HEK293T (cell line): ENCODE results near the gene PRND.

Experiments used
- CTCF ChIA-PET: fragments of 350-600 bp; formaldehyde crosslinking; extraction: SDS; loops from one replicate; lab custom pipeline; 2021; ENCODE audit warnings: antibody characterized with exemption, inconsistent platforms; lab: Yijun Ruan, JAX
- POLR2A ChIA-PET: fragments of 350-600 bp; formaldehyde crosslinking; extraction: SDS; loops from one replicate; lab custom pipeline; 2020; ENCODE audit warnings: antibody characterized with exemption, inconsistent platforms; lab: Yijun Ruan, JAX
- DNase-seq: peaks from one replicate; pipeline ENCODE4 v3.0.0; 2012; ENCODE audit warnings: mixed read lengths; ENCODE audit errors: extremely low spot score
- ARNT ChIP-seq: fragments of 450-650 bp; IDR thresholded peaks from 2 replicates; pipeline ENCODE4 v1.6.1; 2017; ENCODE audit warnings: mild to moderate bottlenecking
- BHLHE40 ChIP-seq: fragments of 450-650 bp; IDR thresholded peaks from 2 replicates; pipeline ENCODE4 v1.6.1; 2016; ENCODE audit warnings: mild to moderate bottlenecking, moderate library complexity, borderline replicate concordance
- CTBP1 ChIP-seq: fragments of 450-650 bp; IDR thresholded peaks from 2 replicates; pipeline ENCODE4 v1.6.1; 2016; ENCODE audit warnings: borderline replicate concordance
- ELF4 ChIP-seq: fragments of 450-650 bp; IDR thresholded peaks from 2 replicates; pipeline ENCODE4 v1.6.1; 2017; ENCODE audit warnings: antibody characterized with exemption
- FOXA1 ChIP-seq: fragments of 450-650 bp; IDR thresholded peaks from 2 replicates; pipeline ENCODE4 v1.6.1; 2016; ENCODE audit warnings: mild to moderate bottlenecking
- FOXK2 ChIP-seq: fragments of 450-650 bp; IDR thresholded peaks from 2 replicates; pipeline ENCODE4 v1.6.1; 2016; ENCODE audit warnings: mild to moderate bottlenecking
- FOXM1 ChIP-seq: fragments of 450-650 bp; IDR thresholded peaks from 2 replicates; pipeline ENCODE4 v1.6.1; 2017; ENCODE audit warnings: mild to moderate bottlenecking, borderline replicate concordance
- HDGF ChIP-seq: fragments of 450-650 bp; IDR thresholded peaks from 2 replicates; pipeline ENCODE4 v1.6.1; 2017; ENCODE audit warnings: antibody characterized with exemption, borderline replicate concordance
- L3MBTL2 ChIP-seq: fragments of 450-650 bp; conservative IDR thresholded peaks from 2 replicates; pipeline ENCODE4 v1.6.1; 2016; ENCODE audit warnings: mild to moderate bottlenecking
- LEF1 ChIP-seq: fragments of 450-650 bp; IDR thresholded peaks from 2 replicates; pipeline ENCODE4 v1.6.1; 2017; ENCODE audit warnings: mild to moderate bottlenecking, borderline replicate concordance
- NFRKB ChIP-seq: fragments of 450-650 bp; IDR thresholded peaks from 2 replicates; pipeline ENCODE4 v1.6.1; 2016; ENCODE audit warnings: mild to moderate bottlenecking, moderate library complexity
- PKNOX1 ChIP-seq: fragments of 450-650 bp; IDR thresholded peaks from 2 replicates; pipeline ENCODE4 v1.6.1; 2016
- SP1 ChIP-seq: fragments of 450-650 bp; IDR thresholded peaks from 2 replicates; pipeline ENCODE4 v1.6.1; 2017
- SUZ12 ChIP-seq: fragments of 450-650 bp; IDR thresholded peaks from 2 replicates; pipeline ENCODE4 v1.6.1; 2016; ENCODE audit warnings: mild to moderate bottlenecking
- TARDBP ChIP-seq: fragments of 450-650 bp; IDR thresholded peaks from 2 replicates; pipeline ENCODE4 v1.6.1; 2016
- ZNF384 ChIP-seq: fragments of 450-650 bp; IDR thresholded peaks from 2 replicates; pipeline ENCODE4 v1.6.1; 2016

PRND gene

GRCh38 chr20:4726710-4727397 is 5.1 kb downstream of the PRND start:
- DNase-seq = no peak
- no peak for TF ChIP-seq ZNF384
- TF ChIP-seq SP1 = no peak
- no peak for TF ChIP-seq ARNT
- no peak for TF ChIP-seq FOXA1
- TF ChIP-seq TARDBP = no peak
- no peak for TF ChIP-seq SUZ12
- no peak for TF ChIP-seq LEF1
- ChIA-PET POLR2A (no interaction called here), CTCF (interaction anchor here (0.6 kb wide), 1 partner anchor 14 kb away, joined by 3 read pairs; no protein-coding TSS in a partner anchor)

- ChIA-PET CTCF (no interaction called here), POLR2A (no interaction called here)
- DNase-seq = no peak
- TF ChIP-seq FOXA1 = no peak
- no peak for TF ChIP-seq ZNF384
- TF ChIP-seq SUZ12 = no peak
- TF ChIP-seq BHLHE40 = no peak
- no peak for TF ChIP-seq SP1
- no peak for TF ChIP-seq CTBP1
- no peak for TF ChIP-seq NFRKB
- TF ChIP-seq L3MBTL2 = no peak
- TF ChIP-seq ARNT = no peak
- TF ChIP-seq TARDBP = no peak
- no peak for TF ChIP-seq FOXK2
- TF ChIP-seq FOXM1 = no peak
- TF ChIP-seq ELF4 = no peak
- TF ChIP-seq HDGF = no peak
- TF ChIP-seq LEF1 = no peak
- TF ChIP-seq PKNOX1 = no peak
These were observed 6.5 kb downstream of the PRND start for GRCh38 chr20:4728120-4728760.

GRCh38 chr20:4729265-4729664 is 7.6 kb downstream of the PRND start:
- ChIA-PET POLR2A (no interaction called here), CTCF (interaction anchor here (1.3 kb wide), 1 partner anchor 9 kb away, joined by 3 read pairs; no protein-coding TSS in a partner anchor)
- no peak for DNase-seq
- TF ChIP-seq ARNT = no peak
- TF ChIP-seq SUZ12 = no peak
- no peak for TF ChIP-seq L3MBTL2
- TF ChIP-seq LEF1 = no peak
- TF ChIP-seq FOXA1 = no peak
- TF ChIP-seq NFRKB = no peak
- TF ChIP-seq HDGF = no peak
- TF ChIP-seq ELF4 = no peak
- no peak for TF ChIP-seq SP1
- TF ChIP-seq BHLHE40 = no peak
- TF ChIP-seq FOXM1 = no peak
- no peak for TF ChIP-seq FOXK2
- TF ChIP-seq ZNF384 = no peak
- TF ChIP-seq CTBP1 = no peak
- TF ChIP-seq TARDBP = no peak
- no peak for TF ChIP-seq PKNOX1

GRCh38 chr20:4730780-4731179 is 9.1 kb downstream of the PRND start:
- ChIA-PET POLR2A (no interaction called here), CTCF (no interaction called here)

GRCh38 chr20:4736875-4737274 is 15.2 kb downstream of the PRND start:
- TF ChIP-seq PKNOX1 (no peak), HDGF (no peak)
- POLR2A ChIA-PET = no interaction called here
- DNase-seq = no peak
- CTCF ChIA-PET = no interaction called here

More at GRCh38 chr20:4730780-4731179, 9.1 kb downstream of the PRND start:
- TF ChIP-seq ARNT = no peak
- no peak for TF ChIP-seq BHLHE40
- no peak for TF ChIP-seq PKNOX1
- TF ChIP-seq ELF4 = no peak
- TF ChIP-seq L3MBTL2 = no peak
- DNase-seq = no peak
